Endodermal cell (in vitro differentiated cells): Measurements from ENCODE around the gene STX18. TPM values are rescaled to one million over a fixed set of nuclear protein-coding genes. Genes with fewer than 3 reads are reported as not detected.

Experiments
- DNase-seq: peaks from one replicate; pipeline ENCODE4 v3.0.0-alpha.2; 2017
- H3K27ac ChIP-seq: 2 replicates; pipeline ENCODE4 v1.5.1; 2013; ENCODE audit warnings: mild to moderate bottlenecking, low read depth, low read length, moderate library complexity
- H3K27me3 ChIP-seq: 2 replicates; pipeline ENCODE4 v1.6.1; 2013; ENCODE audit warnings: mild to moderate bottlenecking, low read length, moderate library complexity; ENCODE audit not compliant: insufficient read depth, control insufficient read depth, poor library complexity, severe bottlenecking
- H3K36me3 ChIP-seq: 2 replicates; pipeline ENCODE4 v1.7.0; 2013; ENCODE audit warnings: mild to moderate bottlenecking, low read length, moderate library complexity; ENCODE audit not compliant: control insufficient read depth, insufficient read depth
- H3K4me1 ChIP-seq: one replicate; pipeline ENCODE4 v1.7.0; 2013; ENCODE audit warnings: low read length; ENCODE audit not compliant: control insufficient read depth, insufficient read depth
- H3K4me3 ChIP-seq: 2 replicates; pipeline ENCODE4 v1.5.1; 2013; ENCODE audit warnings: mild to moderate bottlenecking, low read length, moderate library complexity
- H3K9ac ChIP-seq: 2 replicates; pipeline ENCODE4 v1.6.1; 2013; ENCODE audit warnings: mild to moderate bottlenecking, low read length, moderate library complexity; ENCODE audit not compliant: poor library complexity, severe bottlenecking; ENCODE audit errors: extremely low read depth
- H3K9me3 ChIP-seq: 2 replicates; pipeline ENCODE4 v1.6.1; 2013; ENCODE audit warnings: mild to moderate bottlenecking, low read length, moderate library complexity; ENCODE audit not compliant: control insufficient read depth
- H3K27ac Mint-ChIP-seq: 2 replicates; pipeline ENCODE4 v1.8.0; 2020; ENCODE audit warnings: mixed read lengths
- H3K27me3 Mint-ChIP-seq: 2 replicates; pipeline ENCODE4 v1.8.0; 2021; ENCODE audit warnings: mild to moderate bottlenecking, mixed read lengths; ENCODE audit not compliant: insufficient read depth
- H3K36me3 Mint-ChIP-seq: 2 replicates; pipeline ENCODE4 v1.8.0; 2020; ENCODE audit warnings: low read depth, mixed read lengths
- H3K4me1 Mint-ChIP-seq: 2 replicates; pipeline ENCODE4 v1.8.0; 2020; ENCODE audit warnings: mixed read lengths
- H3K4me3 Mint-ChIP-seq: 2 replicates; pipeline ENCODE4 v1.8.0; 2020; ENCODE audit warnings: mild to moderate bottlenecking, moderate library complexity, mixed read lengths
- H3K9me3 Mint-ChIP-seq: 2 replicates; pipeline ENCODE4 v1.8.0; 2020; ENCODE audit warnings: mild to moderate bottlenecking, mixed read lengths
- WGBS, 2 experiments: methylation state at CpG; one replicate each; pipeline versions ENCODE4 v1.1.5 to v1.1.7; 2013; ENCODE audit warnings: missing lambda C conversion rate in 2 of 2, mixed read lengths in 1 of 2; ENCODE audit not compliant: insufficient coverage in 1 of 2, insufficient read length in 1 of 2; 5-methylcytosine and 5-hydroxymethylcytosine counted together
- total RNA-seq, 2 donors: library from RNA; stranded (reverse); fragmentation: NEBNext Ultra II Directional in 1 of 2; extraction: Animal tissue kit (Norgen Biotek cat#: 25700) in 1 of 2; gene quantifications; 2 replicates in 1 of 2; 3 replicates in 1 of 2; pipeline ENCODE4 v1.2.1, GENCODE V29; 2021
- TF ChIP-seq, protein P1 (sequence below): fragments of 200-600 bp; sonication (generic); conservative IDR thresholded peaks from 2 replicates; pipeline ENCODE4 v1.5.0; 2021; ENCODE audit warnings: antibody characterized with exemption, mild to moderate bottlenecking

STX18 gene
- total RNA-seq, 2 donors from 2014 or later: 26.9 to 33.3 TPM

GRCh38 chr4:4376074-4376473, 165.8 kb downstream of the STX18 start:
- TF ChIP-seq, protein P1, sequence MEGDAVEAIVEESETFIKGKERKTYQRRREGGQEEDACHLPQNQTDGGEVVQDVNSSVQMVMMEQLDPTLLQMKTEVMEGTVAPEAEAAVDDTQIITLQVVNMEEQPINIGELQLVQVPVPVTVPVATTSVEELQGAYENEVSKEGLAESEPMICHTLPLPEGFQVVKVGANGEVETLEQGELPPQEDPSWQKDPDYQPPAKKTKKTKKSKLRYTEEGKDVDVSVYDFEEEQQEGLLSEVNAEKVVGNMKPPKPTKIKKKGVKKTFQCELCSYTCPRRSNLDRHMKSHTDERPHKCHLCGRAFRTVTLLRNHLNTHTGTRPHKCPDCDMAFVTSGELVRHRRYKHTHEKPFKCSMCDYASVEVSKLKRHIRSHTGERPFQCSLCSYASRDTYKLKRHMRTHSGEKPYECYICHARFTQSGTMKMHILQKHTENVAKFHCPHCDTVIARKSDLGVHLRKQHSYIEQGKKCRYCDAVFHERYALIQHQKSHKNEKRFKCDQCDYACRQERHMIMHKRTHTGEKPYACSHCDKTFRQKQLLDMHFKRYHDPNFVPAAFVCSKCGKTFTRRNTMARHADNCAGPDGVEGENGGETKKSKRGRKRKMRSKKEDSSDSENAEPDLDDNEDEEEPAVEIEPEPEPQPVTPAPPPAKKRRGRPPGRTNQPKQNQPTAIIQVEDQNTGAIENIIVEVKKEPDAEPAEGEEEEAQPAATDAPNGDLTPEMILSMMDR: peak; percentile 38
- Histone ChIP-seq H3K4me3 (no peak overlapping the region), H3K27me3 (peaks cover 24% of the 10 kb centered on the region), H3K9ac (no peak overlapping the region), H3K27ac (no peak overlapping the region), H3K36me3 (no peaks in the 10 kb centered on the region), H3K9me3 (peaks cover 7% of the 10 kb centered on the region), H3K4me1 (no peaks in the 10 kb centered on the region)
- H3K36me3 Mint-ChIP-seq: no peaks in the 10 kb centered on the region
- 92 to 97% methylated on average over 2 to 4 of the region's 4 CpGs for WGBS, 2 experiments
- peaks cover 10% of the 10 kb centered on the region for H3K9me3 Mint-ChIP-seq
- DNase-seq: no peak
- H3K27me3 Mint-ChIP-seq: peaks cover 26% of the 10 kb centered on the region
- H3K4me3 Mint-ChIP-seq: no peak overlapping the region
- no peak overlapping the region for H3K27ac Mint-ChIP-seq
- no peaks in the 10 kb centered on the region for H3K4me1 Mint-ChIP-seq

GRCh38 chr4:4374388-4375098, 167.3 kb downstream of the STX18 start:
- H3K4me1 Mint-ChIP-seq: no peaks in the 10 kb centered on the region
- Histone ChIP-seq H3K27ac (no peak overlapping the region), H3K27me3 (peaks cover 14% of the 10 kb centered on the region), H3K36me3 (no peaks in the 10 kb centered on the region), H3K4me3 (no peak overlapping the region), H3K9me3 (peaks cover 7% of the 10 kb centered on the region), H3K4me1 (no peaks in the 10 kb centered on the region), H3K9ac (no peak overlapping the region)
- H3K9me3 Mint-ChIP-seq: peaks cover 10% of the 10 kb centered on the region
- DNase-seq: no peak
- H3K27ac Mint-ChIP-seq: no peak overlapping the region
- no peak overlapping the region for H3K4me3 Mint-ChIP-seq
- WGBS, 2 experiments: 87 to 93% methylated on average over 2 to 6 of the region's 6 CpGs
- no peaks in the 10 kb centered on the region for H3K36me3 Mint-ChIP-seq
- H3K27me3 Mint-ChIP-seq: peaks cover 32% of the 10 kb centered on the region
- TF ChIP-seq, protein P1: no peak

Other genes with a start within 250 kb of the STX18 start
- 1 to 10 TPM; 1.8 to 6.0 TPM for gene NSG1, start 154.9 kb downstream of the STX18 start, total RNA-seq